HFF-Myc (cell line): Measurements from ENCODE around the gene RAB10.
"Not testable (repeated sequence)": the region's sequence is repeated elsewhere in the genome, so short reads cannot be mapped to it uniquely, and the experiment has no call there.

Source experiments
- DNase-seq: peaks from one replicate; pipeline ENCODE4 v3.0.0-alpha.2; 2011; ENCODE audit warnings: low read depth; ENCODE audit errors: extremely low read depth
- H3K4me3 ChIP-seq: replicated peaks from 2 replicates; pipeline ENCODE4 v1.5.1; 2011; ENCODE audit warnings: low read depth, mild to moderate bottlenecking, control low read depth, low read length
- TF ChIP-seq, protein P1 (sequence below): IDR thresholded peaks from 2 replicates; pipeline ENCODE4 v1.5.1; 2012; ENCODE audit warnings: mild to moderate bottlenecking, low read depth, low read length, control low read depth; ENCODE audit errors: missing control alignments

The RAB10 gene

GRCh38 chr2:26081556-26081955, 47.7 kb downstream of the RAB10 start:
- TF ChIP-seq, protein P1, sequence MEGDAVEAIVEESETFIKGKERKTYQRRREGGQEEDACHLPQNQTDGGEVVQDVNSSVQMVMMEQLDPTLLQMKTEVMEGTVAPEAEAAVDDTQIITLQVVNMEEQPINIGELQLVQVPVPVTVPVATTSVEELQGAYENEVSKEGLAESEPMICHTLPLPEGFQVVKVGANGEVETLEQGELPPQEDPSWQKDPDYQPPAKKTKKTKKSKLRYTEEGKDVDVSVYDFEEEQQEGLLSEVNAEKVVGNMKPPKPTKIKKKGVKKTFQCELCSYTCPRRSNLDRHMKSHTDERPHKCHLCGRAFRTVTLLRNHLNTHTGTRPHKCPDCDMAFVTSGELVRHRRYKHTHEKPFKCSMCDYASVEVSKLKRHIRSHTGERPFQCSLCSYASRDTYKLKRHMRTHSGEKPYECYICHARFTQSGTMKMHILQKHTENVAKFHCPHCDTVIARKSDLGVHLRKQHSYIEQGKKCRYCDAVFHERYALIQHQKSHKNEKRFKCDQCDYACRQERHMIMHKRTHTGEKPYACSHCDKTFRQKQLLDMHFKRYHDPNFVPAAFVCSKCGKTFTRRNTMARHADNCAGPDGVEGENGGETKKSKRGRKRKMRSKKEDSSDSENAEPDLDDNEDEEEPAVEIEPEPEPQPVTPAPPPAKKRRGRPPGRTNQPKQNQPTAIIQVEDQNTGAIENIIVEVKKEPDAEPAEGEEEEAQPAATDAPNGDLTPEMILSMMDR: no peak
- DNase-seq: no peak
- no peak overlapping the region for H3K4me3 ChIP-seq

GRCh38 chr2:26086155-26086637, 52.3 kb downstream of the RAB10 start:
- no peak overlapping the region for H3K4me3 ChIP-seq
- TF ChIP-seq, protein P1: no peak
- peak; percentile 33 for DNase-seq

- H3K4me3 ChIP-seq: no peak overlapping the region
- no peak for DNase-seq
- TF ChIP-seq, protein P1: no peak
Measured at GRCh38 chr2:26086779-26087178, 52.9 kb downstream of the RAB10 start.

- DNase-seq: no peak
- H3K4me3 ChIP-seq: no peak overlapping the region
- TF ChIP-seq, protein P1: peak; percentile 73
Measured at GRCh38 chr2:26088038-26088643, 54.3 kb downstream of the RAB10 start.

- not testable (repeated sequence) for DNase-seq, H3K4me3 ChIP-seq
Measured at GRCh38 chr2:26088931-26089330, 55.0 kb downstream of the RAB10 start.

GRCh38 chr2:26089337-26089736, 55.5 kb downstream of the RAB10 start:
- H3K4me3 ChIP-seq: no peak overlapping the region
- TF ChIP-seq, protein P1: no peak
- DNase-seq: no peak

- no peak overlapping the region for H3K4me3 ChIP-seq
- no peak for DNase-seq
- TF ChIP-seq, protein P1: no peak
Measured at GRCh38 chr2:26095758-26096157, 61.9 kb downstream of the RAB10 start.
